HG03045 (cell line): ENCODE results near the gene NHSL1.
A peak's percentile ranks its signal among the peaks of the same experiment; 100 is the strongest.

ENCODE experiments used
- ATAC-seq: cut with Tn5 transposase; IDR thresholded peaks from one replicate; pipeline ENCODE4 v1.9.1; 2021; ENCODE audit warnings: mild to moderate bottlenecking, moderate library complexity; ENCODE audit not compliant: unreplicated experiment

Gene NHSL1

GRCh38 chr6:138468320-138469015 is 30.8 kb downstream of the NHSL1 start:
- no peak for ATAC-seq

DNA sequence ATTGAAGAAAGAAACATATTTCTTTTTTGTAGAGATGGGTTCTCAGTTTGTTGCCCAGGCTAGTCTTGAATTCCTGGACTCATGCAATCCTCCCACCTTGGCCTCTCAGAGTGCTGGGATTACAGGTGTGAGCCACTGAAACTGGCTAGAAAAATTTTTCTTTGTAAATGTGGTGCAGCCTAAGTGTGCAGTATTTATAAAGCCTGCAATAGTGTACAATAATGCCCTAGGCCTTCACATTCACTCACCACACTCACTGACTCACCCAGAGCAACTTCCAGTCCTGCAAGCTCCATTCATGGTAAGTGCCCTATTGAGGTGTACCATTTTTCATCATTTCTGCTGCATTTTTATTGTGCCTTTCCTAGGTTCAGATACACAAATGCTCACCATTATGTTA is 31.4 kb downstream of the NHSL1 start:
- no peak for ATAC-seq

- ATAC-seq = no peak
Measured at GRCh38 chr6:138465007-138465645, 34.2 kb downstream of the NHSL1 start.

- ATAC-seq = no peak
Measured at GRCh38 chr6:138464085-138464484, 35.2 kb downstream of the NHSL1 start.

GRCh38 chr6:138461647-138462046 is 37.6 kb downstream of the NHSL1 start:
- ATAC-seq = no peak

GRCh38 chr6:138456401-138456790 is 42.9 kb downstream of the NHSL1 start:
- ATAC-seq = no peak

- ATAC-seq = peak; percentile 58
Measured at GRCh38 chr6:138455746-138456400, 43.4 kb downstream of the NHSL1 start.

GRCh38 chr6:138454981-138455706 is 44.1 kb downstream of the NHSL1 start:
- peak; percentile 55 for ATAC-seq

GRCh38 chr6:138451043-138451442 is 48.3 kb downstream of the NHSL1 start:
- ATAC-seq = no peak

DNA sequence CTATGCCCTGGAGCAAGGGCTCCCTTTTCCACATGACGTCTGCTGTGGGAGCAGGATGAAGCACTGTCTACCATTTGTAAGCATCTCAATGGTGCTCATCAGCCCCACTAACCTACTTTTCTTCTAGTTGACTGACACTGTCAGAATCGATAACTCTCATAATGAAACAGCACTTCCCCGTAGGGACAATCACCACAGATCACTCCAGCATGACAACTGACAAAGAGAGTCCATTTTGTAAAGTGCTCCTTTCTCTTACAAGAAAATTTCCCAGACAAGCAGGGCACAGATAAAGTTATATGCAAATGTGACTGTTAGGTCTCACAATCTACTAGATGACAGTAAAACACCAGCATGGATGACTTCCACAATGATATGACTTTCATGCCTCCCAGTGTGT is 48.8 kb downstream of the NHSL1 start:
- no peak for ATAC-seq

GRCh38 chr6:138446821-138447220 is 52.5 kb downstream of the NHSL1 start:
- ATAC-seq = no peak

DNA sequence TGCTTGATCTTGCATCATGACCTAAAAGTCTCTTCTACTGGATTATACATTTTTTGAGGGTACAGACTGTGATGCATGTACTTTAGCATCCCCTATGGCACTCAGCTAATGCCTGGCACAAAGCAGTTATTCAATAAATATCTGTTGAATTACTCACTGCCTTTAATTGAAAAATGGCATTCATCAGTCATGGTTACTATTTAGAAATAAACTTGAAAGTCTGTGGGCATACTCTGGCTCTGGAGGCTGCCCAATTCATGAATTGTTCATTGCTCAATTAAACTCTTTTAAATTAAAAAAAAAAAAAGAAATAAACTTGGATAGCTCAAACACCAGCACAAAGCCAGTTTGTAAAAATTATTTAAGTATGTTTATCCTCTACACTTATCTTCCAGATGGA is 55.3 kb downstream of the NHSL1 start:
- ATAC-seq = no peak

DNA sequence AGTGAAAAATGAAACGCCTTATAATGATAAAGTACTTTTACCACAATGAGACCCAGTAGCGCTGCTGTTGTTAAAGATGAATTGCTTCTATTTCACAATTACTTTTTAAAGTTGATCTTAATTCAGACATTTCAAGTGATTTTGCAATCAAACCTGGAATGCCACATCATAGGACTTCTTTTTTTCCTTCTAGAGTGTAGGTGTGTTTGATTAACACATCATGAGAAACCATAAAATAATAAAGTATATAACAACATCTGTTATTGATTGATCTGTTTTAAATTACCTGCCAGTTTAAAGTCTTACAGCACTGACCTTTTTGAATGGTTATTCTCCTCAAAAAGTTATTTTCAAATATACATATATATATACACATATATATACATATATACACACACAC is 56.6 kb downstream of the NHSL1 start:
- ATAC-seq = no peak

GRCh38 chr6:138441965-138442364 is 57.3 kb downstream of the NHSL1 start:
- ATAC-seq = no peak

DNA sequence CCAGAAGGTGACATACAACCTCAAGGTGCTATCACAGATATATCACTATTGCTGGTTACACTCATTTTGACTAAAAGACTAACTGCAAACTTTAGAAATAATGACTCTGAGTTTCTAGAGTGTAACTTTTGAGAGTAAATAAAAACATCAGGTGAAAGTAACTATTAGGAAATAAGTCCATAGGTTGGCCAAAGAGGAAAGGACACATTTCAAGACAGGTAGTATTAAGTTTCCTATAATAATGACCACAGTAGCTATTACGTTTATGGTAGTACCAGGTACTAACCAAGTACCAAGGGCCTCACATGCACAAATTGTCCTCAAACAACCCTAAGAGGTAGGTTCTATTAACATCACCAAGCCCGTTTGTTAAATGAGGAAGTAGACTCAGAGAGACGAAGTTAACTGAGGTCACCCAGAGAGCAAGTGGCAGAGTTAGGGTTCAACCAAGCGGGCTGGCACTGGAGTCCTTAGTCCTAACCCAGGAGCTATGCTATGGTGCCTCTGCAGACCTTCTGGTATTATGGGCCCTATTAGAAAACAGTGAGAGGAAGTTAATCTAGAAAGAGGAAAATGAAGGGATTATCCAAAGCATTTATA is 58.4 kb downstream of the NHSL1 start:
- no peak for ATAC-seq

DNA sequence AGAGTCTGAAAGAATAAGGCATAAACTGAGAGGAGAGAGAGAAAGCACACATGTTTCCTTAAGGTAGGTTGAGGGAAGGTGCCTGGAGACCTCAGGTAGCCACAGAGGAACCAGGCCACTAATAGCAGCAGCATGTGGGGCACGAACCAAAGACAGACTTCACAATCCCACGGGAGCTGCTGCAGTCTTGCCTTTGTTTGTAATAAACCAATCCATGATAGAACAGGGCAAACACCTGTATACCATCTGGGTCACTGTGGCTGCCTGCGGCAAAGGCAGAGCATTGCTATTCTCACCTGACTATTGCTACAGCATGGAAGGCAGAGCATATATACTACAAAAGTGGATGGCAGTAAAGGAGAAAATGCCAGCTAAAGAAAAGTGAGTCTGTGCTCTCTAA is 59.0 kb downstream of the NHSL1 start:
- no peak for ATAC-seq

DNA sequence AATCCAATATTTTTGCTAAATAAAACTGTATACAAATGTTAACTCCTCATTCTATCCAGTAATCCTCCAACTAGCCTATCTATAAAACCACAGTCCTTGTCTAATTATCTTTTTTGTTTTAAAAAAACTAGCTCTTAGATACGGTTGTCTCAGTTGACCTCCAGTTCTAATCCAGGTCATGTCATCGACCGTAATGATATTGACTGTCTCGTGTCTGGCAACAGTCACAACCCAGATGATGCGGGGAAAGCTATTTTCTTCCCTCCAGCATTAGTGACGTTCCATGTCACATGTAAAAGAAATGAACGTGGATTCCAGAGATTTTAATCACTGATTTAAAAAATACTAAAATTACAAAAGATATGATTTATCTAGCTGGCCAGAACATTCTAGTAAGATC is 59.7 kb downstream of the NHSL1 start:
- ATAC-seq = no peak

DNA sequence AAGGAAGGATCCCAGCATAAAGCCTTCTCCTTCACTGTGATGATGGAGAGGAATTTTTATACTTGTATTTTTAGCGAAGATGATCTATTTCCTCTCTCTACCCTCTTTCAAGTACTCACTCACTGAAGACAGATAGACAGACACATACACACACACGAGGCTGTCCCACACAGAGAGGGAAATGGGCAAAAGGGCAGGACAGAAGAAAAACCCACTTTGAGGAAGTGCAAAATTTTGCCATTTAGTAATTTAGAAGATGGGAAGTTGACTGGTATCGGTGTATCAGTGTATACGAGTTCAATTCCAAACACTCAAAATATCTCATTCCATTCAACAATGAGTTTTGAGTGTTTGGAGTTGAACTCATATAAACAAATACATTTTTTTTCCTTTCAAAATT is 64.4 kb downstream of the NHSL1 start:
- no peak for ATAC-seq

DNA sequence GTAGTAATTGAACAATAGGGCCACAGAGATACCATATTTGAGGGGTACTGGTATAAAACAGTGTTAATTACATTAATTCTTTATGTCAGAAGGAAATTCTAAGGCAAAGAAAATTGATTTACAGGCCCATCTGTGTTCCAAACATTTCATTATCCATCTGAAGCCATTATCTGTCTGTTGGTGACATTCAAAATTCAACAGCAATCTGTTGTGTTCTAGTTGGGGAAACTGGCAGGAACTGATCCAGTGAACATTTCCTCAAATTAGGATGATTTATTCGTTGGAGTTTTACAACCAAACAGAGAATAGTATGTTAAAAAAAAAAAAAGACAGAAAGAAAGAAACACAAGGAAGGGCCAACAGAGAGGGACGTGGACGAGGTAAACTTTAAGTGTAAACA is 65.2 kb downstream of the NHSL1 start:
- ATAC-seq = no peak

DNA sequence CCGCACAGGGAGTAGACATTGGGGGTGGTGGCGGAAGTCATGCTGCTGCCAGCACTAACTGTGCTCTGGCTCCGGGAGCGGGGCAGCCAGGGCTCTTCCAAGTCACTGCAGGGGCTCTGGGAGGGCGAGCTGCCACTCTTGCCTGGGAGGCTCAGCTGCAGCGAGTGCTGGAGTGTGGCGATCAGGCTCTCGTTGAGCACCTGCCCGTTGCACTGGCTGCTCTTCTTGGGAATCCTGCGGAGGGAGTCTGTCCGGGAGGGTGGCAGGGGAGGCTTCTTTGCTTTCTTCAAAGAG is 67.3 kb downstream of the NHSL1 start:
- no peak for ATAC-seq

DNA sequence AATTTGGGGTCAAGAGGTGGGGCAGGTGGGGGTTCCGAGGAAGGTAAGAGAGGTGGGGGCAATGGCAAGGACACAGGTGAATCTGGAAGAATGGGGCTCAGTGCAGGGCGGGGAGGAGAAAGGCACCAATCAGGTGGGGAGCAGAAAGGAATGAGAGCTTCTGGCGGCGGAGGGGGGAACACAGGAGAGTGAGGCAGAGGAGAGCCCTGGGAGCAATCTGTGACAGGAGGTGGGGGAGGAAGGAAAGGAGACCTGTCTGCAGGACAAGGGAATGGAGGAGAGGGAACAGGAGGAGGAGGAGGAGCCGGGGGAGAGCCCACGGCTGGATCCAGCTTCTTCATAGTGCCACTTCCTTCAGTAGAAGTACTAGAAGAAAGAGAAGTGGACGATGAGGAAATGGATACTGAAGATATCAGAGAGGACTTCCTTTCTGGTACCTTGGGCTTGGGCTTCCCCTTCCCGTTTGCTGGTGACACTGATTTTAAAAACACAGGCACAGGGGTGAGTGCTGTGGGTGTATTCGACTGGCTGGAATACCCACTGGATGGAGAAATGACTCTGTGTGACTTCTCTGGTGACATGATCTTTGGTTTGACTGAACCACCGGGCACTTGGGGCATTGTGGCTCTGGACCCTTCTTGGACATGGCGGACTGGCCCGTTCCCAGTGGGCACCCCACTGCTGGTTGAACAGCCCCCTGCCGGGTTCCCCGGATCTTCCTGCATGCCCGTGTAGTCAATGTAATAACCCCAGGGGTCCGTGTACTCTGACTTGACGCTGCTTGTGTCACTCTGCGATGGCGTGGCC is 67.8 kb downstream of the NHSL1 start:
- no peak for ATAC-seq
